ENCODE results near the gene UNG. TPM values are rescaled to one million over a fixed set of nuclear protein-coding genes. Genes with fewer than 3 reads are reported as not detected.

Gene UNG
- total and polyA plus RNA-seq, 11 donors = 14.5 to 37.8 (median 25.3) TPM

DNA sequence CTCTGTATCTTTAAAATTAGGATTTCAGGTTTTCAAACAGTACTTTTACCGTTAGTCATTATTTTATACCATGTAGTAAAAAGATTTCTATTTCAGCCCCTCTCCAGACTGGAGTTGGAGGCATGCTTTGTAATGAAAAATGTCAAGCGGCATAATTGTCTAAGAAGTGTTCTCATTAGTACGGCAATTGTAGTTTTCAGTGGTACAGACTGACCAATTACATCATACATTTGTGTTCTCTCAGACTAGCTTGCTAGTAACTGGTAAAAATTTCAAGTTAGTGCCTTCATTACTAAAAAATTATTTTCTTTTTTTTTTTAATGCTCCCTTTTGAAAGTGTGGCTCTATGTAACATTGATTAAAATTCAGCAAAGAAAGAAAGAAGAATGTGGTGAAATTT is 40.5 kb upstream of the UNG start:
- ATAC-seq (no peak), DNase-seq (no peak)
- Histone ChIP-seq H3K9me3 (no peaks in the 10 kb centered on the region), H3K4me1 (peaks cover 0 to 22% (median 14%) of the 10 kb centered on the region in 12 donors), H3K4me3 (no peak overlapping the region), H3K27ac (no peak overlapping the region), H3K36me3 (peaks cover 0 to 61% (median 39%) of the 10 kb centered on the region in 9 donors), H3K27me3 (no peaks in the 10 kb centered on the region)
- TF ChIP-seq POLR2A (IDR thresholded peaks at IDR 0.05) = no peak
- TF ChIP-seq, protein P1, sequence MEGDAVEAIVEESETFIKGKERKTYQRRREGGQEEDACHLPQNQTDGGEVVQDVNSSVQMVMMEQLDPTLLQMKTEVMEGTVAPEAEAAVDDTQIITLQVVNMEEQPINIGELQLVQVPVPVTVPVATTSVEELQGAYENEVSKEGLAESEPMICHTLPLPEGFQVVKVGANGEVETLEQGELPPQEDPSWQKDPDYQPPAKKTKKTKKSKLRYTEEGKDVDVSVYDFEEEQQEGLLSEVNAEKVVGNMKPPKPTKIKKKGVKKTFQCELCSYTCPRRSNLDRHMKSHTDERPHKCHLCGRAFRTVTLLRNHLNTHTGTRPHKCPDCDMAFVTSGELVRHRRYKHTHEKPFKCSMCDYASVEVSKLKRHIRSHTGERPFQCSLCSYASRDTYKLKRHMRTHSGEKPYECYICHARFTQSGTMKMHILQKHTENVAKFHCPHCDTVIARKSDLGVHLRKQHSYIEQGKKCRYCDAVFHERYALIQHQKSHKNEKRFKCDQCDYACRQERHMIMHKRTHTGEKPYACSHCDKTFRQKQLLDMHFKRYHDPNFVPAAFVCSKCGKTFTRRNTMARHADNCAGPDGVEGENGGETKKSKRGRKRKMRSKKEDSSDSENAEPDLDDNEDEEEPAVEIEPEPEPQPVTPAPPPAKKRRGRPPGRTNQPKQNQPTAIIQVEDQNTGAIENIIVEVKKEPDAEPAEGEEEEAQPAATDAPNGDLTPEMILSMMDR (IDR thresholded peaks at IDR 0.05) = no peak
- WGBS, 4 donors = 84 to 93% (median 90%) methylated on average over 3 of the region's 3 CpGs
- intact Hi-C loops (cut with DNase I) = no loop called here

DNA sequence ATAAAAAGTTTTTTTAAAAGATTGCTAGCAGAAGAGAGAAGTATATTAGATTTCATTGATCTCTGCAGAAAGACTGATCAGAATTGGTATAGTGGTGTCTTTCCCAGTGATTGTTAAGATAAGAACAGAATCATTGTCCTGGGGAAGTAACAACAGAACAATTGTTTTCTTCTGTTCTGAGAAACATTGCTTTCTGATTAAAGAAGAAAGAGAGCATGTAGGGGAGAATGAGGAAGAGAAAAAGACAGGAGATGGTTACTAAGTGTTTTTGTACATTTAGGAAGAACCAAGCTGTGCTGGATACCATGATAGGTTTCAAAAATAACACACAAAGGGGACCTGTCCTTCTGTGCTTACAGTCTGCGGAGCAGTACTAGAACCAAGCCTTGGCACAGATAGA is 40.0 kb upstream of the UNG start:
- no peak for DNase-seq
- TF ChIP-seq, protein P1 (IDR thresholded peaks at IDR 0.05) = no peak
- TF ChIP-seq POLR2A (IDR thresholded peaks at IDR 0.05) = no peak
- Histone ChIP-seq H3K36me3 (peaks cover 0 to 62% (median 39%) of the 10 kb centered on the region in 9 donors), H3K27me3 (no peaks in the 10 kb centered on the region), H3K4me3 (no peak overlapping the region), H3K27ac (no peak overlapping the region), H3K9me3 (no peaks in the 10 kb centered on the region), H3K4me1 (peaks cover 0 to 19% (median 12%) of the 10 kb centered on the region in 12 donors)
- WGBS, 4 donors = 88 to 100% (median 98%) methylated on average over 1 of the region's 1 CpG
- no peak for ATAC-seq
- intact Hi-C loops (cut with DNase I) = no loop called here

DNA sequence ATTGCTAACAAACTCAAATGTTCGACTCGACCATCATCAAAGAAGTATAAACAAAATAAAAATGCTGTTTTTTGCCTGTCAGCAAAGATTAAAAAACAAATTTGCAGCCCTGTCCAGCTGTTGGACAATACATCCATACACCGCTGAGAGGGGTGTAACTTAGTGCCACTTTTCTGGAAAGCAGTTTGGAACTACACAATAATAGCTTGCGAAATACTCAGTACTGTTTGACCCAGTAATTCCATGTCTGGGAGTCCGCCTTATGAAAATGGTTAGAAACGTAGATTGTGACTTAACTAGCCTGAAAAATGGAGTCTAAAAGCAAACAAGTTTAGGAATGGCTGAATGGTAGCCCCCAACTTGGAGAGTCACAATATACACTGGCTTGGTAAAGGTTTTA is 38.6 kb upstream of the UNG start:
- peaks cover 0 to 69% (median 39%) of the 10 kb centered on the region in 9 donors for H3K36me3 ChIP-seq
- no peak overlapping the region for H3K27ac ChIP-seq
- H3K4me1 ChIP-seq = peaks cover 0 to 10% (median 5%) of the 10 kb centered on the region in 12 donors
- no peak overlapping the region for H3K4me3 ChIP-seq
- H3K9me3 ChIP-seq = no peaks in the 10 kb centered on the region
- TF ChIP-seq POLR2A (IDR thresholded peaks at IDR 0.05) = no peak
- TF ChIP-seq, protein P1 (IDR thresholded peaks at IDR 0.05) = no peak
- DNase-seq (no peak), ATAC-seq (no peak)
- H3K27me3 ChIP-seq = no peaks in the 10 kb centered on the region
- 96 to 97% (median 96%) methylated on average over 6 of the region's 6 CpGs for WGBS, 4 donors
- intact Hi-C loops (cut with DNase I) = no loop called here

DNA sequence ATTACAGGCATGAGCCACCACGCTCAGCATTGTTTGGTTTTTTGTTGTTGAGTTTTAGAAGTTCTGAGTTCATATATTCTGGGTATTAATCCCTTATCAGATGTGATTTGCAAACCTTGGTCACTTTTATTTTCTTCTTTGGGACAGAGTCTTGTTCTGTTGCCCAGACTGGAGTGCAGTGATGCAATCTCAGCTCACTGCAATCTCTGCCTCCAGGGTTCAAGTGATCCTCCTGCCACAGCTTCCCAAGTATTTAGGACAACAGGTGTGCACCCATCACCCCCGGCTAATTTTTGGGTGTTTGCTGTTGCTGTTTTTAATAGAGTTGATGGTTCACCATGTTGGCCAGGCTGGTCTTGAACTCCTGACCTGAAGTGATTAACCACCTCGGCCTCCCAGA is 33.3 kb upstream of the UNG start:
- no peak overlapping the region for H3K27ac ChIP-seq
- no peaks in the 10 kb centered on the region for H3K4me1 ChIP-seq
- H3K4me3 ChIP-seq = no peak overlapping the region
- peaks cover 0 to 76% (median 41%) of the 10 kb centered on the region in 9 donors for H3K36me3 ChIP-seq
- no peak for DNase-seq
- no peaks in the 10 kb centered on the region for H3K27me3 ChIP-seq
- ATAC-seq = no peak
- H3K9me3 ChIP-seq = no peaks in the 10 kb centered on the region
- intact Hi-C loops (cut with DNase I) = no loop called here
- 95 to 100% (median 97%) methylated on average over 3 of the region's 3 CpGs for WGBS, 4 donors
- no peak for TF ChIP-seq POLR2A (IDR thresholded peaks at IDR 0.05)
- TF ChIP-seq, protein P1 (IDR thresholded peaks at IDR 0.05) = no peak

All from heart left ventricle (tissue), 16 donors.